Metanephros (tissue), 1 donor: ENCODE measurements around the gene CMTR2. TPM values are rescaled to one million over a fixed set of nuclear protein-coding genes. Genes with fewer than 3 reads are reported as not detected.

Experiments used
- total RNA-seq: library from RNA; depleted of rRNA; stranded (reverse); fragments of >200 nt; gene quantifications from one replicate; pipeline ENCODE4 v1.2.3, GENCODE V29; 2014

Gene CMTR2
- 44.3 TPM for total RNA-seq

GRCh38 chr16:71288890-71289731 is at the start of gene CMTR2:
CMTR2 (minus strand) TSS chr16:71289402; CDS start chr16:71285920, 3,482 bp downstream.

Other genes starting within 250 kb of the CMTR2 start
- gene HYDIN, start 58.7 kb downstream of the CMTR2 start, total RNA-seq, result 17.9 TPM
- gene CALB2, start 69.3 kb upstream of the CMTR2 start, total RNA-seq, result 0.47 TPM
- not detected for gene TLE7, start 152.7 kb upstream of the CMTR2 start, total RNA-seq
- gene ZNF23, start 172.8 kb upstream of the CMTR2 start, total RNA-seq, result 7.1 TPM
- gene ZNF19, start 199.9 kb upstream of the CMTR2 start, total RNA-seq, result 7.9 TPM
- gene CHST4, start 237.0 kb upstream of the CMTR2 start, total RNA-seq, result not detected